K562 (cell line): ENCODE data around the gene RANBP6. TPM values are rescaled to one million over a fixed set of nuclear protein-coding genes. Genes with fewer than 3 reads are reported as not detected.

Experiments used
- ARNT ChIP-seq, 2 experiments: fragments of 450-650 bp; IDR thresholded peaks; 2 replicates each; pipeline ENCODE4 v1.6.1; 2016; ENCODE audit warnings: mild to moderate bottlenecking in 1 of 2
- ATF1 ChIP-seq, 2 experiments: fragments of 450-650 bp in 1 of 2; IDR thresholded peaks; 2 replicates each; pipeline ENCODE4 v1.6.1; 2016; ENCODE audit warnings: missing compliant biosample characterization in 1 of 2, missing genetic modification characterization in 1 of 2
- FOXM1 ChIP-seq, 2 experiments: fragments of 450-650 bp in 1 of 2; sonication (generic) in 1 of 2; formaldehyde crosslinking in 1 of 2; IDR thresholded peaks; 2 replicates each; pipeline versions ENCODE4 v1.6.1 to v1.9.0; 2017 to 2022; ENCODE audit warnings: low read depth in 2 of 2, mild to moderate bottlenecking in 2 of 2, missing genetic modification reagents in 1 of 2, moderate library complexity in 1 of 2
- KHSRP ChIP-seq: fragments of 450-650 bp; IDR thresholded peaks from 2 replicates; pipeline ENCODE4 v1.6.1; 2017
- LARP7 ChIP-seq: fragments of 450-650 bp; IDR thresholded peaks from 2 replicates; pipeline ENCODE4 v1.6.1; 2016
- MCM7 ChIP-seq, 2 experiments: fragments of 450-650 bp; IDR thresholded peaks; 2 replicates each; pipeline ENCODE4 v1.6.1; 2016 to 2018
- NR1H2 ChIP-seq: sonication (generic); formaldehyde crosslinking; IDR thresholded peaks from 2 replicates; pipeline ENCODE4 v1.4.0; 2020; ENCODE audit warnings: mild to moderate bottlenecking, missing genetic modification reagents
- NR2C2 ChIP-seq, 2 experiments: fragments of 200-800 bp in 1 of 2; sonication (Bioruptor generic) in 1 of 2; sonication (generic) in 1 of 2; formaldehyde crosslinking in 1 of 2; IDR thresholded peaks; 2 replicates each; pipeline versions ENCODE4 v1.6.1 to v1.8.0; 2016 to 2022; ENCODE audit warnings: mild to moderate bottlenecking in 1 of 2, missing compliant biosample characterization in 1 of 2, missing genetic modification characterization in 1 of 2, missing genetic modification reagents in 1 of 2
- PML ChIP-seq: IDR thresholded peaks from 2 replicates; pipeline ENCODE4 v1.6.1; 2012; ENCODE audit warnings: low read length, inconsistent platforms
- POLR2A ChIP-seq: fragments of 450-650 bp; conservative IDR thresholded peaks from 2 replicates; pipeline ENCODE4 v1.6.1; 2016
- RAD21 ChIP-seq, 2 experiments: fragments of 250-450 bp in 1 of 2; fragments of 450-650 bp in 1 of 2; sonication (Bioruptor Pico) in 1 of 2; formaldehyde crosslinking in 1 of 2; IDR thresholded peaks in 1 of 2; conservative IDR thresholded peaks in 1 of 2; 2 replicates each; pipeline versions ENCODE4 v1.4.0 to v1.8.0; 2020 to 2022; ENCODE audit warnings: mild to moderate bottlenecking in 2 of 2, moderate library complexity in 1 of 2
- SREBF1 ChIP-seq: fragments of 150-350 bp; IDR thresholded peaks from 2 replicates; pipeline ENCODE4 v1.6.1; 2014; ENCODE audit warnings: antibody characterized with exemption, low read depth, low read length, borderline replicate concordance
- ZNF274 ChIP-seq: IDR thresholded peaks from 2 replicates; pipeline ENCODE4 v1.6.1; 2011; ENCODE audit warnings: low read depth, mild to moderate bottlenecking, low read length, moderate library complexity, borderline replicate concordance
- ZNF3 ChIP-seq: fragments of 250-450 bp; sonication (Bioruptor Pico); IDR thresholded peaks from 2 replicates; pipeline ENCODE4 v1.5.0; 2021; ENCODE audit warnings: mild to moderate bottlenecking, moderate library complexity
- ZNF408 ChIP-seq: fragments of 250-450 bp; sonication (Bioruptor Pico); IDR thresholded peaks from 2 replicates; pipeline ENCODE4 v1.4.0; 2020; ENCODE audit warnings: low read depth, mild to moderate bottlenecking, moderate library complexity
- ZNF77 ChIP-seq: fragments of 250-450 bp; sonication (Bioruptor Pico); IDR thresholded peaks from 2 replicates; pipeline ENCODE4 v1.5.0; 2020
- polyA plus RNA-seq, 8 experiments: library from polyadenylated mRNA; depleted of rRNA in 4 of 8; stranded (reverse) in 5 of 8; unstranded in 3 of 8; fragments of >200 nt; fragmentation: Nextera tagmentation in 2 of 8; fragmentation: Illumina TruSeq in 1 of 8; extraction: Ambion mirVana in 2 of 8; extraction: Trizol in 1 of 8; gene quantifications; 2 replicates each; pipeline versions ENCODE4 v1.2.1 to v1.2.3, GENCODE V29; 2011 to 2014; ENCODE audit warnings: inconsistent platforms in 1 of 8, missing spikeins in 1 of 8
- total RNA-seq, 7 experiments: library from RNA; depleted of rRNA in 6 of 7; stranded (reverse); fragments of >200 nt in 6 of 7; fragmentation: Illumina TruSeq in 2 of 7; extraction: Trizol in 2 of 7; gene quantifications; 2 replicates each; pipeline versions ENCODE4 v1.2.1 to v1.2.3, GENCODE V29; 2011 to 2021; ENCODE audit warnings: low replicate concordance in 1 of 7
- TF ChIP-seq, protein P1 (sequence below): fragments of 150-350 bp; conservative IDR thresholded peaks from 2 replicates; pipeline ENCODE4 v1.6.1; 2014; ENCODE audit warnings: low read length
- TF ChIP-seq, protein P2 (sequence below): sonication (generic); formaldehyde crosslinking; IDR thresholded peaks from 2 replicates; pipeline ENCODE4 v1.8.1; 2023; ENCODE audit warnings: mild to moderate bottlenecking, missing genetic modification reagents, moderate library complexity
- TF ChIP-seq, protein P3 (sequence below): fragments of 250-450 bp; sonication (Bioruptor Pico); IDR thresholded peaks from 2 replicates; pipeline ENCODE4 v1.5.1; 2021; ENCODE audit warnings: mild to moderate bottlenecking
- TF ChIP-seq, protein P4 (sequence below): fragments of 450-650 bp; IDR thresholded peaks from 2 replicates; pipeline ENCODE4 v1.6.1; 2016; ENCODE audit warnings: borderline replicate concordance
- TF ChIP-seq, protein P5 (sequence below), 2 experiments: fragments of 450-650 bp in 1 of 2; sonication (generic) in 1 of 2; formaldehyde crosslinking in 1 of 2; IDR thresholded peaks in 1 of 2; conservative IDR thresholded peaks in 1 of 2; 2 replicates each; pipeline versions ENCODE4 v1.6.1 to v1.8.1; 2016 to 2023; ENCODE audit warnings: mild to moderate bottlenecking in 2 of 2, moderate library complexity in 2 of 2, inconsistent platforms in 1 of 2, missing genetic modification reagents in 1 of 2

The RANBP6 gene
- total and polyA plus RNA-seq, 9 of the 15 experiments (the other 6 are each of a cell fraction or from before 2014, with no cell fraction given), result 10.4 to 19.9 (median 11.5) TPM

DNA sequence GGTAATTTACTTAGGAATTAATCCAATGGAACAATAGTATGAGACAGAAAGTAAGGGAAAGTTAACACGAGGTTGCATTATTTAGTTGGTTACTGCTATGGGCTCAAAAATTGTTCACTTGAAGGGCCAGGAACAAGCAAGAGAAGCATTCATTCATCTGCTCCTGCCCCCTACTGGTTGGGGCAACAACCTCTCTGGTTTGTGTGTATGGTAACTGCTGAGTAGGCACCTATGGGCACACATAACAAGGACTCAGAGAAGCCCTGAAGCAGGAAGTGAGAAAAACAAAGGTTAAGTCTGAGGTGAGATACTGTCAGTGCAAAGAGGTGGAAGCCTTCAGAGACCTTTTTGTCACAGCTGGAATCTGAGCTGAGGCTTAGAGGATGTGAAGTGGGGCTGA, 34.4 kb upstream of the RANBP6 start (continued):
- TF ChIP-seq RAD21 (CRISPR knock-in tag; conservative IDR thresholded peaks at IDR 0.05 in 1 of 2, IDR thresholded peaks at IDR 0.05 in 1 of 2) (peak in 1 of 2 experiments; percentile 69; a peak in 2 of 4 replicates), POLR2A (no peak), ZNF77 (CRISPR knock-in tag) (no peak), LARP7 (no peak), ZNF274 (no peak), ZNF3 (no peak), PML (no peak), ATF1 (CRISPR knock-in tag; IDR thresholded peaks at IDR 0.05) (no peak), ATF1 (tag; IDR thresholded peaks at IDR 0.05) (no peak), FOXM1 (IDR thresholded peaks at IDR 0.05; ENCODE audit: low read depth) (no peak), FOXM1 (CRISPR knock-in tag; IDR thresholded peaks at IDR 0.05; ENCODE audit: low read depth) (no peak), ZNF408 (CRISPR knock-in tag) (no peak), KHSRP (no peak), NR1H2 (CRISPR knock-in tag) (no peak), SREBF1 (no peak), NR2C2 (CRISPR knock-in tag; IDR thresholded peaks at IDR 0.05) (no peak), NR2C2 (tag; IDR thresholded peaks at IDR 0.05) (no peak), ARNT (IDR thresholded peaks at IDR 0.05) (no peak), MCM7 (IDR thresholded peaks at IDR 0.05) (no peak)
- TF ChIP-seq, protein P1, sequence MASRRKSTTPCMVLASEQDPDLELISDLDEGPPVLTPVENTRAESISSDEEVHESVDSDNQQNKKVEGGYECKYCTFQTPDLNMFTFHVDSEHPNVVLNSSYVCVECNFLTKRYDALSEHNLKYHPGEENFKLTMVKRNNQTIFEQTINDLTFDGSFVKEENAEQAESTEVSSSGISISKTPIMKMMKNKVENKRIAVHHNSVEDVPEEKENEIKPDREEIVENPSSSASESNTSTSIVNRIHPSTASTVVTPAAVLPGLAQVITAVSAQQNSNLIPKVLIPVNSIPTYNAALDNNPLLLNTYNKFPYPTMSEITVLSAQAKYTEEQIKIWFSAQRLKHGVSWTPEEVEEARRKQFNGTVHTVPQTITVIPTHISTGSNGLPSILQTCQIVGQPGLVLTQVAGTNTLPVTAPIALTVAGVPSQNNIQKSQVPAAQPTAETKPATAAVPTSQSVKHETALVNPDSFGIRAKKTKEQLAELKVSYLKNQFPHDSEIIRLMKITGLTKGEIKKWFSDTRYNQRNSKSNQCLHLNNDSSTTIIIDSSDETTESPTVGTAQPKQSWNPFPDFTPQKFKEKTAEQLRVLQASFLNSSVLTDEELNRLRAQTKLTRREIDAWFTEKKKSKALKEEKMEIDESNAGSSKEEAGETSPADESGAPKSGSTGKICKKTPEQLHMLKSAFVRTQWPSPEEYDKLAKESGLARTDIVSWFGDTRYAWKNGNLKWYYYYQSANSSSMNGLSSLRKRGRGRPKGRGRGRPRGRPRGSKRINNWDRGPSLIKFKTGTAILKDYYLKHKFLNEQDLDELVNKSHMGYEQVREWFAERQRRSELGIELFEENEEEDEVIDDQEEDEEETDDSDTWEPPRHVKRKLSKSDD, result no peak
- TF ChIP-seq, protein P2, sequence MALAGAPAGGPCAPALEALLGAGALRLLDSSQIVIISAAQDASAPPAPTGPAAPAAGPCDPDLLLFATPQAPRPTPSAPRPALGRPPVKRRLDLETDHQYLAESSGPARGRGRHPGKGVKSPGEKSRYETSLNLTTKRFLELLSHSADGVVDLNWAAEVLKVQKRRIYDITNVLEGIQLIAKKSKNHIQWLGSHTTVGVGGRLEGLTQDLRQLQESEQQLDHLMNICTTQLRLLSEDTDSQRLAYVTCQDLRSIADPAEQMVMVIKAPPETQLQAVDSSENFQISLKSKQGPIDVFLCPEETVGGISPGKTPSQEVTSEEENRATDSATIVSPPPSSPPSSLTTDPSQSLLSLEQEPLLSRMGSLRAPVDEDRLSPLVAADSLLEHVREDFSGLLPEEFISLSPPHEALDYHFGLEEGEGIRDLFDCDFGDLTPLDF, result no peak
- TF ChIP-seq, protein P3, sequence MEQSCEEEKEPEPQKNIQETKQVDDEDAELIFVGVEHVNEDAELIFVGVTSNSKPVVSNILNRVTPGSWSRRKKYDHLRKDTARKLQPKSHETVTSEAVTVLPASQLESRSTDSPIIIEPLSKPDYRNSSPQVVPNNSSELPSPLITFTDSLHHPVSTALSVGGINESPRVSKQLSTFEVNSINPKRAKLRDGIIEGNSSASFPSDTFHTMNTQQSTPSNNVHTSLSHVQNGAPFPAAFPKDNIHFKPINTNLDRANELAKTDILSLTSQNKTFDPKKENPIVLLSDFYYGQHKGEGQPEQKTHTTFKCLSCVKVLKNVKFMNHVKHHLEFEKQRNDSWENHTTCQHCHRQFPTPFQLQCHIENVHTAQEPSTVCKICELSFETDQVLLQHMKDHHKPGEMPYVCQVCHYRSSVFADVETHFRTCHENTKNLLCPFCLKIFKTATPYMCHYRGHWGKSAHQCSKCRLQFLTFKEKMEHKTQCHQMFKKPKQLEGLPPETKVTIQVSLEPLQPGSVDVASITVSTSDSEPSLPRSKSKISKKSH (CRISPR knock-in tag), result no peak
- TF ChIP-seq, protein P4, sequence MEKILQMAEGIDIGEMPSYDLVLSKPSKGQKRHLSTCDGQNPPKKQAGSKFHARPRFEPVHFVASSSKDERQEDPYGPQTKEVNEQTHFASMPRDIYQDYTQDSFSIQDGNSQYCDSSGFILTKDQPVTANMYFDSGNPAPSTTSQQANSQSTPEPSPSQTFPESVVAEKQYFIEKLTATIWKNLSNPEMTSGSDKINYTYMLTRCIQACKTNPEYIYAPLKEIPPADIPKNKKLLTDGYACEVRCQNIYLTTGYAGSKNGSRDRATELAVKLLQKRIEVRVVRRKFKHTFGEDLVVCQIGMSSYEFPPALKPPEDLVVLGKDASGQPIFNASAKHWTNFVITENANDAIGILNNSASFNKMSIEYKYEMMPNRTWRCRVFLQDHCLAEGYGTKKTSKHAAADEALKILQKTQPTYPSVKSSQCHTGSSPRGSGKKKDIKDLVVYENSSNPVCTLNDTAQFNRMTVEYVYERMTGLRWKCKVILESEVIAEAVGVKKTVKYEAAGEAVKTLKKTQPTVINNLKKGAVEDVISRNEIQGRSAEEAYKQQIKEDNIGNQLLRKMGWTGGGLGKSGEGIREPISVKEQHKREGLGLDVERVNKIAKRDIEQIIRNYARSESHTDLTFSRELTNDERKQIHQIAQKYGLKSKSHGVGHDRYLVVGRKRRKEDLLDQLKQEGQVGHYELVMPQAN, result no peak
- TF ChIP-seq, protein P5, sequence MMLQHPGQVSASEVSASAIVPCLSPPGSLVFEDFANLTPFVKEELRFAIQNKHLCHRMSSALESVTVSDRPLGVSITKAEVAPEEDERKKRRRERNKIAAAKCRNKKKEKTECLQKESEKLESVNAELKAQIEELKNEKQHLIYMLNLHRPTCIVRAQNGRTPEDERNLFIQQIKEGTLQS (IDR thresholded peaks at IDR 0.05), result no peak
- TF ChIP-seq, protein P5 (CRISPR knock-in tag; conservative IDR thresholded peaks at IDR 0.05), result no peak
